Fibroblast of lung (primary cell): Measurements from ENCODE around the gene GH2.

Experiments
- CTCF ChIP-seq, 2 donors: IDR thresholded peaks in 1 of 2; conservative IDR thresholded peaks in 1 of 2; 1 replicate in 1 of 2; 2 replicates in 1 of 2; pipeline ENCODE4 v1.5.1; 2011 to 2012; ENCODE audit warnings: low read length in 2 of 2, control low read depth in 1 of 2, inconsistent platforms in 1 of 2, low read depth in 1 of 2, mild to moderate bottlenecking in 1 of 2
- EZH2 ChIP-seq: IDR thresholded peaks from 2 replicates; pipeline ENCODE4 v1.5.1; 2012; ENCODE audit warnings: low read length, control low read depth, mild to moderate bottlenecking; ENCODE audit errors: missing control alignments

DNA sequence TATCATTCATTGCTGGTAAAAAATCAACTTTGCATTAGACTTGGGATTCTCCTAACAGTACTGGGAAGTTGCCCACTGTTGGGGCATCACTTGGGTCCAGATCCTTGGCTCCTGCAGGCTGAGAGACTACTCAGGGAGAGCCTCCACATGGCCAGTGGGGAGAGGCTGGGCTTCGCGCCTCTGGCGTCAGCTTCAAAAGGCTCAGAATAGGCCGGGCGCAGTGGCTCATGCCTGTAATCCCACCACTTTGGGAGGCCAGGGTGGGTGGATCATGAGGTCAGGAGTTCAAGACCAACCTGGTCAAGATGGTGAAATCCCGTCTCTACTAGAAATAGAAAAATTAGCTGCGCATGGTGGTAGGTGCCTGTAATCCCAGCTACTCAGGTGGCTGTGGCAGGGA, 32.7 kb upstream of the GH2 start:
- TF ChIP-seq CTCF (conservative IDR thresholded peaks at IDR 0.05 in 1 of 2, IDR thresholded peaks at IDR 0.05 in 1 of 2; ENCODE audit: low read depth in 1 of 2, low read length in 2 of 2) (no peak), EZH2 (no peak)
